Stimulated activated CD8-positive, alpha-beta memory T cell treated with anti-CD3 and anti-CD28 coated beads, Interleukin-4, amount 100 ng/mL, for 24 hours (primary cell): Measurements from ENCODE around the gene ICA1.
"Not testable (repeated sequence)": the region's sequence is repeated elsewhere in the genome, so short reads cannot be mapped to it uniquely, and the experiment has no call there.

Source experiments
- DNase-seq: peaks from one replicate; pipeline ENCODE4 v3.0.0-alpha.2; 2020; ENCODE audit warnings: low read depth

Gene ICA1

GRCh38 chr7:8092140-8092539, 169.8 kb downstream of the ICA1 start:
- DNase-seq: no peak

- DNase-seq: no peak
Observed at GRCh38 chr7:8089036-8089780, 172.8 kb downstream of the ICA1 start.

- no peak for DNase-seq
Observed at GRCh38 chr7:8086239-8086638, 175.7 kb downstream of the ICA1 start.

GRCh38 chr7:8085420-8085819, 176.5 kb downstream of the ICA1 start:
- DNase-seq: no peak

GRCh38 chr7:8084836-8085235, 177.1 kb downstream of the ICA1 start:
- no peak for DNase-seq

GRCh38 chr7:8082762-8083161, 179.2 kb downstream of the ICA1 start:
- no peak for DNase-seq

- DNase-seq: no peak
Observed at GRCh38 chr7:8078418-8078817, 183.5 kb downstream of the ICA1 start.

- DNase-seq: no peak
Observed at GRCh38 chr7:8070451-8071180, 191.4 kb downstream of the ICA1 start.

- DNase-seq: no peak
Observed at GRCh38 chr7:8068892-8069686, 192.9 kb downstream of the ICA1 start.

GRCh38 chr7:8065356-8065813, 196.6 kb downstream of the ICA1 start:
- DNase-seq: no peak

- no peak for DNase-seq
Observed at GRCh38 chr7:8064828-8065227, 197.1 kb downstream of the ICA1 start.

- no peak for DNase-seq
Observed at GRCh38 chr7:8063706-8064297, 198.2 kb downstream of the ICA1 start.

GRCh38 chr7:8063300-8063699, 198.7 kb downstream of the ICA1 start:
- not testable (repeated sequence) for DNase-seq
